Activated CD8-positive, alpha-beta memory T cell treated with anti-CD3 and anti-CD28 coated beads, Interleukin-2, amount 50 U/mL, for 48 hours (primary cell): Measurements from ENCODE around the gene LYZL1.
"Not testable (repeated sequence)": the region's sequence is repeated elsewhere in the genome, so short reads cannot be mapped to it uniquely, and the experiment has no call there.

ENCODE experiments used
- DNase-seq: peaks from one replicate; pipeline ENCODE4 v3.0.0-alpha.2; 2020

LYZL1 gene

DNA sequence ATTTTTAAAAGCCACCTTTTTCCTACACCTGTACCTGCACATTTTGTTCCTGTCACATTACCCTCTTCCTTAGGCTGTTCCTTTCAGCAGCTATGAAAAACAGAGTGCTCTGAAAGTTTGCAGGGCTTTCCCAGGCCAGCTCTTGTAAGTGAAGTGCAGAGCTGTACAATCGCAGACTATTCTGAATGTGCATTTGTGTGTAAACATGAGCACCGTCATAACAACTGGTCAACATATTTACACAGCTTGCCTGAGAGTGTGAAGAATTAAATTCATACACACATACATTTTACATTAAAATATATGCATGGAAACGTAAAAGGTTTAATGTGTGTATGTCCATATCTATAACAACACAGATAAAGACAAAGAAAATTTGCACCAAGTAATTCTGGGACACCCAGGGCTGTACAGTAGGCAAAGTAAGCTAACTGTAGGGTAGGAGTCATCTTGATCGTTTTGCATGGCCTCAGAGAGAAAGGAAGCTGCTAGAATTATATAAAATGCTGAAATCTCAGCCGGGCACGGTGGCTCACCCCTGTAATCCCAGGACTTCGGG lies 23.6 kb upstream of the LYZL1 start:
- DNase-seq = no peak

DNA sequence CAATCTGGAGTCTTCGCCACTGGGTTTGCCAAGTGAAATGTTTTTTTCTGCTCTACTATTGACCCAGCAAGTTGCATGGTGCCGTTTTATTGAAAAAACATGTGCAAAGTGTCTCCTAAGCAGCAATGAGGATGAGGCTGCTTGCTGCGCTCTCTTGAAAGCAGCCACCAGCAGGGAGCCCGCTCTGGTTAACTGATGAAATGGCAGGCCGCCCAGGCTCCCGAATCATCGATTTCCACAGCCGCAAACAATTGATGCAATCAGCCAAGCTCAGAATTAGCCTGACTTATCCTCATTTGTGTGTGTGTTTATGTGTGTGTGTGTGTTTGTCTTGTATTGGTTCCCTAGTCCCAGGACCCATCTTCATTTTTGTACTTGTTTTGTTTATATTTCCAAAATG lies 22.2 kb upstream of the LYZL1 start:
- DNase-seq = no peak

- no peak for DNase-seq
Measured at GRCh38 chr10:29268011-29268410, 20.9 kb upstream of the LYZL1 start.

- DNase-seq = no peak
Measured at GRCh38 chr10:29269486-29269885, 19.4 kb upstream of the LYZL1 start.

- DNase-seq = no peak
Measured at GRCh38 chr10:29270883-29271282, 18.0 kb upstream of the LYZL1 start.

GRCh38 chr10:29271877-29272276 lies 17.0 kb upstream of the LYZL1 start:
- DNase-seq = no peak

DNA sequence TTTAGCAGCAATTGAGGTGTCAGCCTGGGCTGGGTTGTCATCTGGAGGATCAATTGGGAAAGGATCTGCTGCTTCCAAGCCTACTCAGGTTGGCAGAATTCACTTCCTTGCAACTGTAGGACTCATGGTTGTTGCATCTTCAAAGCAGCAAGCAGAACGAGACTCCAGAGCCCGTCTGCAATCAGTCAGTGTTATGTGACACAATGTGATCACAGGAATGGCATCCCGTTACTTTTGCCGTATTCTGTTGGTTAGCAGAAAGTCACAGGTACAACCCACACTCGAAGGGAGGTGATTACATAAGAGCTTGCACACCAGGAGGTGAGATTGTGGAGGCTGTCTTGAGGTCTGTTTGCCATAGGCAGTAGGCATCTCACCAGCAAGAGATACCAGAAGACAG lies 15.4 kb upstream of the LYZL1 start:
- no peak for DNase-seq

- DNase-seq = no peak
Measured at GRCh38 chr10:29276251-29276850, 12.5 kb upstream of the LYZL1 start.

GRCh38 chr10:29277296-29277695 lies 11.6 kb upstream of the LYZL1 start:
- no peak for DNase-seq

DNA sequence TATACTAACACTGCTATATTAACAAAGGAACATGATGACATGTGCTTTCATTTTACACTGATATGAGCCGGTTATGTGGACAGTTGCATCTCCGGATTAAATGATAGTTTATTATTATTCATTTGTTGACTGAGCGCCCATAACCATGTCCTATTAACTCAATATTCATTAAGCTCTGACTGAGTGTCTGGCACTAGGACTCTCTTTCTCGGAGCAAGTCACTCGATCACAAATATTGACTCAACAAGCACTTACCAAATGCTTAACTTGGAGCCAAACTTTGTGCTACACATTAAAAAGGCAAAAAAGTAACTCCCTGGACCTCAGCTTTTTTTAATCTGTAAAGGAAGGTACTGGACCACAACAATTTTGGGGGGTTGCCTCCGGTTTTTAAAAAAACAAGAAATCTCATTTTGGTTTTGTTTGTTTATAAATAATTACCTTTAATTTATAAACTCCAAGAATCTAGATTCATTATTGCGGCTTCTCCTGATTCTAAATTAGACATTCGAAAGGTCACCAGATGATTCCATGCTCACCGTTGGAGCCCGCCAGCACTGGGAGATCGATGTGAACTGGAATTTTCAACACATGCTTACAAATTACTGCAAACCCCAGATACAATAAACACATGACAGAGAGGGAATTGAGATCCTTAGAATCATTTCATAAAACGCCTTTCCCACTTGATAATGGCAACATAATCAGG lies 8.9 kb upstream of the LYZL1 start:
- no peak for DNase-seq

DNA sequence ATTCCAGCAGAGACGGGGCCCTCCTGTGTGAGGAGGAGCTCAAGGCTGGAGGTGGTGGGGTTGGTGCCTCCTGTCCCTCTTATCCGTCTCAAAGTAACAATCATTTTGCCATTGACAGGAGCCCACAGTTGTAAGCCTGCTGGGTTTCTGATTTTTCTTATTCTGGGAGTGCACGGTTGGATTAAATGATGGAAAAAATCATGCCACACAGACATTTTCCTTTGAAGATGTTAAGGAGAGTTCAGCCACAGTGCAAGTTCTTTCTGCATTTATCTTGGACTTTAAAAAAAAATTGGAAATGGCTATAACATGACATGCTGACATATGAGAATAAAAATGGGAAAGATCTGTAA lies 8.4 kb upstream of the LYZL1 start:
- DNase-seq = no peak

DNA sequence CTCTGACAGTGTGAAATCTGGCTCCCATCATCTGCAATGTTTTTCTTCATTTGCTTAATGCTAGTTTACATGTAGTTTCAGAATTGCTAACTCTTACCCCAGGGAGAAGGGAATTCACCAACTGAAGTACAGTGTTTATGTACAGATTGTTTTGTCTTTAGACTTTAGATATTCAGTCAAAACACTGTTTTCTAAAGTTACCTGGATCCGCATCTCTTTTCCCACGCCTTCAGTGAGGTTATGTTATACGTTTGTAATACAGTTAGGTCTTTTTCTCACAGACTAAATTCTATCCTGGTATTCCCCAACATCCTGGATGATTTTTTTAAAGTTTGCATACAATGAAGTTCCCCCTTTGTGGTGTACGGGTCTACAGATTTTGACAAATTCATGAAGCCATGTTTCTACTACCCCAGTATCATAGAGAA lies 3.2 kb upstream of the LYZL1 start:
- no peak for DNase-seq

- DNase-seq = no peak
Measured at GRCh38 chr10:29287635-29288034, 1.2 kb upstream of the LYZL1 start.

GRCh38 chr10:29291561-29291960 lies 2.7 kb downstream of the LYZL1 start:
- not testable (repeated sequence) for DNase-seq

- not testable (repeated sequence) for DNase-seq
Measured at GRCh38 chr10:29292406-29292805, 3.5 kb downstream of the LYZL1 start.

- no peak for DNase-seq
Measured at GRCh38 chr10:29295813-29296212, 6.9 kb downstream of the LYZL1 start.

- DNase-seq = no peak
Measured at GRCh38 chr10:29297678-29298077, 8.8 kb downstream of the LYZL1 start.

- no peak for DNase-seq
Measured at GRCh38 chr10:29301359-29301910, 12.6 kb downstream of the LYZL1 start.

DNA sequence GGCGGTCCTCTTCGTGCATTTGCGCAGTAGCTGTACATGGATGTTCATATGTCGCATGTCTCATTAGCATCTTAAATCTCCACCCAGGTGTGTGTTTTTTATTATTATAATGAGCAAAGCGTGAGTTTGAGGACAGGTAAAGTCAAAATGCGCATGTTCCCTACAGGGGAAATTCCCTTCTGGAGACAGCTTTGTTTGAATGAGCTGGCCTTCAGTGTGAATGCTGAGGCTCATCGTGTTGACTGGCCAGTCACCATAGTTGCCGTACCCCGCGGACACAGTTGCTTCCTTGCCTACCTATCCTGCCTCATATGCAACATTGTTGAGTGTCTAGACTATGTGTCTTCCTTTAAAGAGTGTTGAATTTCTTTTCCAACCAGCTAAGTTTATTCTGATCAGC lies 13.6 kb downstream of the LYZL1 start:
- DNase-seq = no peak

DNA sequence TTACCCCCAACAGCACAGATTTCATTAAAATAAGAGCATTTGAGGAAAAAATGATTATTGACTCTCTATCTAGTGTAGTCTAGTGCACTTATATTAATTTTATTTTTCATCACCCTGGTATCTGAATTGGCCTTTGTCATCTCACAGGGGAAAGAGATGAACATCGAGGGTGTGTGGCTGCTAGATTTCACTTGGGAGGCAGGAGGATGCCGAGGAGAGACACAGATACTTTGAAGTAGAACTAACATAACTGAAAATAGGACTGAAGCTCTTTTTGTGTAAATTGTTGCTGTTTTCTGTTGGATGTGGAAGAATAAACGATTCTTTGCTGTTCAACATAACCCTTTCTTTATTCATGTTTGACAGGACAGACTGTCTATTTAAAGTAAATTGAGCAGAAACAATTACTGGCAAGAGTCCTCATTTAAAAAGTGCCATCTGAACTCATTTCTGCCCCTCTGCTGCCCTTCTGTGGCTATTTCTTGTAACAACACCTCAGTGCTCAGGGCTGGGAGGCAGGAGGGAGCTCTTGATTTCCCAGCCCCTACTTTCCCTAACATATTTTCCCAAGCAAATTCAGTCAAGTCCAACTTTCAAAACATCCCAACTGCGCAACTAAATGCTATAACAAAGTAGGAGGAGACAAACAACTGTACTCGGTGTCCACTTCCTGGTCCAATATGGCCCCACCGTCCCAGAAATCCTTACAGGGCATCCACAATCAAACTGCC lies 15.6 kb downstream of the LYZL1 start:
- DNase-seq = no peak

DNA sequence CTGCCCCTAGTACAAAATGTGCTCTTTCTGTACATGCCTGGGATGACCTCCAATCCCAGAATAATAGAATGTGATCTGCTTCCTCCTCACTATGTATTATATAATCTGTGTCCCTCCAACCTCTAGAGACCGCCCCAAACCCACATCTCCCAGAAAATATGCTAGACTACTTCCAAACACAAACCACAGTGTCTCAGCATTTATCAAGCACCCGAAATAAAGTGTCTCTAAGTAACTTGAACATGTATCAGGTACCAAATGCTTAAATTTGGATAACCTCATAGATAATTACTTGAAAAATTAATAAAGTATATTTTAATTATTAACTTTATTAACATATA lies 16.1 kb downstream of the LYZL1 start:
- DNase-seq = no peak

DNA sequence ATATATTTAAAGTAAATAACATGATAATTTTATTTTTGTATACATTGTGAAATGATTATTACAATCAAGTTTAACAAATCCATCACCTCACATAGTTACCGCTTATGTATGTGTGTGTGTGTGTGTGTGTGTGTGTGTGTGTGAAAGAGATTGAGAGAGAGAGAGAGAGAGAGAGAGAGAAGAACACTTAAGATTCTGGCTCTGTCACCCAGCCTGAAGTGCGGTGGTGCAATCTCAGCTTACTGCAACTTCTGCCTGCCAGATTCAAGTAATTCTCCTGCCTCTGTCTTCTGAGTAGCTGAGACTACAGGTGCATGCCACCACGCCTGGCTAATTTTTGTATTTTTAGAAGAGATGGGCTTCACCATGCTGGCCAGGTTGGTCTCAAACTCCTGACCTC lies 17.8 kb downstream of the LYZL1 start:
- DNase-seq = no peak

DNA sequence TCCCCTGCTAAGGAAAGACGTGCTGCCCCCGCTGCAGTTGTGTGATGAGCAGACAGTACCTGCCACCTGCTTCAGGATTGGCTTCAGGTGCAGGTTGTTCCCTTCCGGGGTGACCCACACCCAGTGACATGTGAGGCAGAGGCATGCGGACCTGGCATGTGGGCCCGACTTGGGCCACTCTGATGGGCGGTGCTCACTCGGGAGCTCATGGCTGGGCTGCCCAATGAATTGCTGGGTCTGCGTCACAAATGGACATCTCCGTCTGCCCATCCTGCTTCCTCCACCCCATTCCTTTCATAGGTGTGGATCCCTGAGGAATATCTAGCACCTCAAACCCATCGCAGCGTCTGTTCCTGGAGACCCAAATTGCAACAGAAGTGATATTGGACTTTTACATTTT lies 19.3 kb downstream of the LYZL1 start:
- DNase-seq = not testable (repeated sequence)

DNA sequence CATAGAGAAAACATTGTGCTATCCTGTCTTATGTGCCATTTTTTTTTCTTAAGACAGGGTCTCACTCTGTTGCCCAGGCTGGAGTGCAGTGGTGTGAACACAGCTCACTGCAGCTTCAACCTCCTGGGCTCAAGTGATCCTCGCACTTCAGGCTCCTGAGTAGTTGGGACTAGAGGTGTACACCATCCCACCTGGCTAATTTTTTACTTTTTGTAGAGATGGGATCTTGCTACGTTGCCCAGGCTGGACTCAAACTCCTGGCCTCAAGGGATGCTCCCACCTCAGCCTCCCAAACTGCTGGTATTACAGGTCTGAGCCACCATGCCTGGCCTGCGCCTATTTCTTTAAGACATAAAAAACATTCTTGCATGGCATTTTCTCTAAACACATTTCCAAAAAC lies 20.6 kb downstream of the LYZL1 start:
- DNase-seq = no peak
